Kasumi-1 (cell line): Measurements from ENCODE around the gene ADCY9.

ENCODE experiments used
- DNase-seq, 2 experiments: peaks; one replicate each; lab custom pipeline; 2025; lab: John Stamatoyannopoulos, UW

ADCY9 gene

DNA sequence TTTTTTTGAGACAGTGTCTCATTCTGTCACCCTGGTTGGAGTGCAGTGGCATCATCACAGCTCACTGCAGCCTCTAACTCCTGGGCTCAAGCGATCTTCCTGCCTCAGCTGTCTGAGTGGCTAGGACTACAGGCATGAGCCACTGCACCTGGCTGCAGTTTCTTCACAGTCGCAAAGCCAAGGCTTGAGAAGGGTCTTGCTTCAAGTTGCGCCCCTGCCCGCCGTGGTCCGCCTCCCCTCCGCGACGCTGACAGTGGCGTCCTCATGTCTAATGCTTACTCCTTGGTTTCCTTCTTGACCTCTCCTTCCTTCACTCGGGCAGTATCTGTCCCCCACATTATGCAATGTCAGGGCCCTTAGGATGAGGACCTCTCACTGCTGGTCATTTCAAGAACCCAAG is 112.7 kb downstream of the ADCY9 start:
- DNase-seq, result no peak

DNA sequence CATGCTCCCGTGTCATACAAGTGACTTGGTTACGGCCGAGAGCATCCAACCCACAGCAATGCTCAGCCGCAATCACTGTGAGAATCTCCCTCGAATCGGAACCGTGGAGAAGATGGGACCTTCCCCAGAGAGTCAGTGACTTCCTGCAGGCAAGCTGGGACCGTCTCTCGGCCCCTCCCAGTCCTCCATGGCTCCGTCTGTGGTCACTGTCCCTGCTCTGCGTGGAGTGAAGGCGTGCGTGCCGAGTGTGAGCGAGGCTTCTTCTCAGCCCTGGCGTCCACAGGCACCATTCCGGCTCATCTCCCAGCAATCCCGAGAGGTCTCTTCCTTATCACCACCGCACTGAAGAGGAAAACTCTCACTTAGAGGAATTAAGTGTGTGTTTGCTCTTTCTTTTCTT is 113.1 kb downstream of the ADCY9 start:
- DNase-seq, result no peak

DNA sequence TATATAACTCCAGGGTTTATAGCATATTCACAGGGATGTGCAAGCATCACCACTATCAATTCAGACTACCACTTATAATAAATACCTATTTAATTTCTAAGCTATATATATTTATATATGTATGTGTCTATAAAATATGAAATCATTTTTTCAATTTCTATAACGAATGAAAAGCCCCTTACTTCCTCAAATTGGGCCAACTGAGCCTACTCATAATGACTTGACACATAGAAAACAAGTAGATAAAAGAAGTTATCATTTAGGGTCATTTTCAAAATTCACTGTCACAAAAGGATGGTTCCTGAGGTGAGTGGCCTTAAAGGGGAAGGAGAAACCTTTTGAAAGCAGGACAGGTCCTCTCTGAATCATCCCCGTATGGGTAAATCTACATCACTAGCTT is 114.1 kb downstream of the ADCY9 start:
- DNase-seq, result no peak

DNA sequence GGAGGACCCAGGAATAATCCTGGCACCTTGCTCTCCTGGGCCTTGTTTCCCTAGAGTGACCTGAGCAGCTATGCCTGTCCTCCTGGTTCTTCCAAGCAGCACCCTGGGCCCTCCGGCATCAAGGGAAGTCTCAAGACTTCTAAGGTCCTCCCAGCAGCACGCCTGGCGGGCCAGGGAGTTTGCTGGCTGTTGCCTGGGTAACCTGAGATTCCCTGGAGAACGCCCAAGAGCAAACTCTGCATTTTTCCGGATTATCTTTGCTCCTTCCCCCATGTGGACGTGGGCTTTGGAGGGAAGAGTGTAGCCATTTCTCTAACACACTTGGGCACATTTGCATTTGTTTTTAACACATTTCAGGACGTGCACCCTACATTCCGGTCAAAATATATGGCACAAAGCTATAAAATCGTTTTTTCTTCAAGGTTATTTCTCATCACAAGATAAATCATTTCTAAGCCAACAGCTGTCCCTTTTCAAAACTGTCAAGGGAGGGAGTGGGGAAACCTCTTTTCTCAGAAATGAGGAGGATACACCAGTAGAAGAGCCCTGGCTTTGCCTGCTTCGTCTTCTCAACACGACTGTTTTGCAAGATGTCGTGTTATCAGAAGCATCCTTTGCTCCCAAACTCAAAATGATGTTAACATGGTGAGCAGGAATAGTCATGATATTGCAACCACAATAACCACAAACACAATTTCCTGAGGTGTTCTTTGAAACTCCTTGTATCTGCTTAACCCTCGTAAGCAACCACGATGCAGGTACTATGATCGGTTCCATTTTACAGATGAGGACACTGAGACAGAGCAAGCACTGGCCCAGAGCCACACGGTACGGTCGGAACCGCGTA is 116.5 kb downstream of the ADCY9 start:
- no peak for DNase-seq

DNA sequence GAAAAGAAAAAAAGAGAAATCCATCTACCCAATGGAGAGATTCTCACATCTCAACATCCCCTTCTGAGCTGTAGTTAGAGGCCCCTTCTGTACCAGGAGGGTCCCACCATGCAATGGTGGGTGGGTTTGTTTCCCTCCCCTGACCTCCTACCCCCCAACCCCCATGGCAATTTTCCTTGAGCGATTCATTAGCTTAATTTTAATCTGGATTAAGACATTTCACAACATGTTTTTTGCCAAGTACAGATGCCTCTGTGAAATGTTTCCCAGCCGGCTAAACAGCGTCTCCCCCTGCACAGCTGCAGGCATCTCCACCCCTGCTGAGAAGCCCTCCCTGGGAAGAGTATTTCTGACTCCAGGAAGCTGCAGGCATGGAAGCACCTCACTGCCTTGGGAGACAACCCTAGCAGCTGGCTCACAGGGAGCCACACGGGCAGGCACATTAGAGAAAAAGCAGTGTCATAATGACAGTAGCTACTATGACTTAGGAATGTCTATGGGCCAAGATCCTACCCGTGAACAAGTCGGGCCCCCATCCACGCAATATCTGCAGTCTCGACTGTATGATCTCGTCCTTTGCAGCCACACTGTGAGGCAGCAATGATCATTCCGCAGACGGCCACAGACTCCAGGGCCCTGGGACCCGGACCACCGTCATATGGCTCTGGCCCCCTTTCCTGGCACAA is 117.3 kb downstream of the ADCY9 start:
- DNase-seq, result no peak

DNA sequence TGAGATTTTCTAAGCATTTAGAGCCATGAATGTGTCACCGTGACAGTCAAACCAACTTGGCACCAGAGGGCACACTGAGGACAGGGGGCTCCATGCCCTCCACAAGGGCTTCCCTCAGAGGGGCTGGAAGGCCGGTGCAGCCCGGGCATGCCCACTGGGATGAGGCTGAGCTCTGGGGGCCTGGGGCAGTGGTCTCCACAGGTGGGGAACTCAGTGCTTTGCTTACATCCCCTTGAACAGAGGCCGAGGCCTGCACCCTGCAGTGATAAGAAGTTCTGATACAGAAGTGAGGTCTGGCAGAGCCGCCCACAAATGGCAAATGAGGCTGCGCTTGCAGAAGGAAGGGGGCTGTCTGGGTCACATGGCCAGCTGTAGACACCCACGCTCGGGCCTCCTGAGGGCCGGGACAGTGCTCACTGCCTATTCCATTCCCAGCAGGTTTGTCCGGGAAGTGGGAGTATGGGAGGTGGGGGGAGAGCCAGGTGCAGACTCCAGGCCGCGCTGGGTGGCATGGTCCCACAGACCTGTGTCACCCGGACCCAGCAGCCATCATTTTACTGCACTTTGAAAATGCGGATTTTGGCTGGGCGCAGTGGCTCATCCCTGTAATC is 118.9 kb downstream of the ADCY9 start:
- no peak for DNase-seq

DNA sequence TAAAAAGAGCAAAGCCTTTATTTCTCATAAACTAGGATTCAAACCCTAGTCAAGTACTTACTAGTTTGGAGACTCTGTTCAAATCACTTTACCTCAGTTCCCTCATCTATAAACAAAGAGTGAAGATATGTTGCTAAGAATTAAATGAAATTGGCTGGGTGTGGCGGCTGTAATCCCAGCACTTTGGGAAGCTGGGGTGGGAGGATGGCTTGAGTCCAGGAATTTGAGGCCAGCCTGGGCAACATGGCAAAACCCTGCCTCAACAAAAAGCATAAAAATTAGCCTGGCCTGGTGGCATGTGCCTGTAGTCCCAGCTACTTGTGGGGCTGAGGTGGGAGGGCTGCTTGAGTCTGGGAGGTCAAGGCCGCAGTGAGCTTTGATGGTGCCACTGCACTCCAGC is 121.2 kb downstream of the ADCY9 start:
- DNase-seq, result no peak

DNA sequence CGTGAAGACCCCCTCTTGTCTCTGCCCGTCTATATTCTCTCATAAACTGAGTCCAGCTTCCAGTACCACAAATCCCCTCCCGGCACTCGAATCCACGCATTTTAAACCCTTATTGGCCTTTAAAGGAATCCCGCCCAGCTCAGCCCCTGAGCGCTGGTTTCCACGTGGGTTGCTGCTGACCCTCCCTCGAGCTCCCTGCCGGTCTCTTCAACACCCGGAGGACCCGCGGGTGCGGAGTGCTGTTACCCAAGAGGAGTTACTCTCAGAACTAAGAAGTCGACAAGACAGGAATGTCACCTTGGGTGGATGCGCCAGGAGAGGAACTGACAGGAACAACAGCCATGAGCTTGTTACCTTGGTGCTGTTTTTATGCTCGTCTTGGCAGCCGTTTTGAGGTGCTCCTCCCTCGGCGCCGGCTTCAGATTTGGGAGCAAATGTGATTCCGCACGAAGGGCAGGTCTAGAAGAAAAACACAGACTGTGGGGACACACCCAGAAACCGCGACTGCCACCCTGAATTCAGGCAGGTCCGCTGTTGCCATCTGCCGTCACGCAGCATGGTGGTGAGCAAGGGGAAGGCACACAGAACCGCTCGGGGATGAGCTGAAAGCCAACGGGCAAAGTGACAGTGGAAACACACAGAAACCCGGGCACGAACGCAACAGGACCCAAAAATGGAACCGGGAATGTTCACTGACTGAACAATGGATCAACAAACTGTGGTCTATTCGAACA is 123.0 kb downstream of the ADCY9 start:
- DNase-seq, result no peak

DNA sequence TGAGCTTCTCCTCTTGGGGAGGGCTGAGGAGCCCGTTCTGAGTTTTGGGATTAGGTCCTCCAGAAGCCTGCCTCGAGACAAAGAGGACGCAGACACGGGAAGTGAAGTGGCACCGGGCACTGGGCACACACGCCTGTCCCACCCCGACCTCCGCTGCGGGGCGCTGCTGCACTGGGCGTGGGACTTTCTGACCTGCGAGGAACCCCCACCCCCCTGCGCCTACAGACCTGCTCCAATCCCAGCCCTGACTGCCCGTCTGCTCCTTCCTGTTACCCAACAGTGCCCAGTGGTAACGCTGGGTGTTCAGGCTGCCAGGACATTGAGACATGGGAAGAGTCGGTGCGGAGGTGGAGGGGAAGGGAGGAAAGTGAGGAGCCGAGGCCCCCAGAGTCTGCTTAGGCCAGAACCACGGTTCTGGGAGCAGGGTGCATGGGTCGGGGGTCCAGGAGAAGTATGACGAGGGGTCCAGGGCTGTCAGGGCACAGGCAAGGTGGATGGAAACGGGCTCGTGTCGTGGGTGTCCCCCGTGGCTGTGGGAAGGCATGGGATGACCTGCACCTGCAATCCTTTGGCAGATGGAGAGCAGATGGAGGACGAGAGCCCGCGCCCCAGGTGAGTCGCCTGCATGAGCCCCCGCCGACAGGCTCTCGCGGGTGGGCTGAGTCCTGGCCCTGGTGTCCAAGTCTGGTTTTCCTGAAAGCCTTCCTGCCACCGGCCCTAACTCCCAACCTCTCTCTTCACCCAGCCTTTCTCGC is 123.8 kb downstream of the ADCY9 start:
- no peak for DNase-seq

DNA sequence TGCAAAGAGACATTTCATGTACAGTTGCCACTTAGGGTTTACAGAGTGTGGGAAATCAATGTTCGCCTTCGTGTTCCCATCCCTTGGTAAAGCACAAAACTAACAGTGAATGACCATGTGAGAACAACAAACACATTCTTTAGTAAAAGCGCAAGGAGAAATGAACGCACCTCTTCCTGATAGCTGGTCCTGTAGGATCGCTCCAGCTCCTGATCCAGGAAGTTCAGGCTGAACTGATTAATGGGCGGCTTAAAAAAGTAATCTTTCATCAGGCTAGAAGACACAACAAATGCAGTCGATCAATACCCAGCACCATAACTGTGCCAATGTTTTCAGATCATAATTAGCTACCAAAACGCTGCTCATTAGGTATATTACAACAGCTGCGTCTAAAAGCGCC is 127.4 kb downstream of the ADCY9 start:
- DNase-seq, result no peak

DNA sequence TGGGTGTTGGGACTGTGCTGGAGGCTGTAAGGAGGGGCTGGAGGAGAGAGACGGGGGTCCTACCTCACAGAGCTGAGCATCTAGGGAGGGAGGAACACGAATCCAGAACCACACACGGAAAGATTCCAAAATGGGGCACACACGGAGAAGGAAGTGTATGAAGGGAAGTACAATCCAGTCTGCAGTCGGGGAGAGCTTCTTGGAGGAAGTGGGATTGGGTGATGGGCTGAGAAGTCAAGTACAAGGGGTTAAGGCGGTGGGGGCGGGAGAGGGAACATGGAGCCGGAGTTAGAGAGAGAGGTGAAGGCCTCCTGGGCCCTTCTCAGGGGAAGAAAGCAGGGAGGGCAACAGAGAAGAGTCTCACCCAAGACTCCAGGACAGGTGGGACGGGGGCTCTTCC is 128.2 kb downstream of the ADCY9 start:
- no peak for DNase-seq

DNA sequence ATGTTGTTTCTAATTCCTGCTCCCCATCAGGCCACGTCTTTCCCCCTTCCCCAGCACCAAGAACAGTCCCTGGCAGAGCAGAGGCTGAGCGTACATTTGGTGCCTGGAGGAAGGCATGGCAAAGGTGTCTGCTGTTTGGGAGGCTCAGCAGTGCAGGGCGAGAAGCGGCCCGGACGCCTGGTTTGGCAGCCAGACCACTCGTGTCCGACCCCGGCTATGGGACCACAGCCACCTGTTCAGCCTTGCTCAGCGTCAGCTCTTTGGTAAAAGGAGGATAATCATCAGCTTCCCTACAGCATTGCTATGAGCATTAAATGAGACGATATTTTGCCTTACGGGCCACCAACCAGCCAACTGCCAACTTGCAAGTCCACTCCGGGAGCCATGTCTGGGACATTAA is 129.0 kb downstream of the ADCY9 start:
- DNase-seq, result no peak

DNA sequence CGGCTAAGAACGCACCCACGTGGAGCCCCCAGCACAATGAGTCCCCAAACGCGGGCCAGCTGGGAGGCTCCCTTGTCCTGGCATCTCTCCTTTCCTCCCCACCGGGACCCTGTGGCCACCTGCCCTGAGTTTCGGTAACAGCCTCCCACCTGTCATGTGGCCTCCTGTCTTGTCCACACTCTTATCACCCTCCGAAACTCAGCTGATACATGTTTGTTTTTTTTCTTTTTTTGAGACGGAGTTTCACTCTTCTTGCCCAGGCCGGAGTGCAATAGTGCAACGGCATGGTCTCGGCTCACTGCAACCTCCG is 130.1 kb downstream of the ADCY9 start:
- DNase-seq, result no peak

DNA sequence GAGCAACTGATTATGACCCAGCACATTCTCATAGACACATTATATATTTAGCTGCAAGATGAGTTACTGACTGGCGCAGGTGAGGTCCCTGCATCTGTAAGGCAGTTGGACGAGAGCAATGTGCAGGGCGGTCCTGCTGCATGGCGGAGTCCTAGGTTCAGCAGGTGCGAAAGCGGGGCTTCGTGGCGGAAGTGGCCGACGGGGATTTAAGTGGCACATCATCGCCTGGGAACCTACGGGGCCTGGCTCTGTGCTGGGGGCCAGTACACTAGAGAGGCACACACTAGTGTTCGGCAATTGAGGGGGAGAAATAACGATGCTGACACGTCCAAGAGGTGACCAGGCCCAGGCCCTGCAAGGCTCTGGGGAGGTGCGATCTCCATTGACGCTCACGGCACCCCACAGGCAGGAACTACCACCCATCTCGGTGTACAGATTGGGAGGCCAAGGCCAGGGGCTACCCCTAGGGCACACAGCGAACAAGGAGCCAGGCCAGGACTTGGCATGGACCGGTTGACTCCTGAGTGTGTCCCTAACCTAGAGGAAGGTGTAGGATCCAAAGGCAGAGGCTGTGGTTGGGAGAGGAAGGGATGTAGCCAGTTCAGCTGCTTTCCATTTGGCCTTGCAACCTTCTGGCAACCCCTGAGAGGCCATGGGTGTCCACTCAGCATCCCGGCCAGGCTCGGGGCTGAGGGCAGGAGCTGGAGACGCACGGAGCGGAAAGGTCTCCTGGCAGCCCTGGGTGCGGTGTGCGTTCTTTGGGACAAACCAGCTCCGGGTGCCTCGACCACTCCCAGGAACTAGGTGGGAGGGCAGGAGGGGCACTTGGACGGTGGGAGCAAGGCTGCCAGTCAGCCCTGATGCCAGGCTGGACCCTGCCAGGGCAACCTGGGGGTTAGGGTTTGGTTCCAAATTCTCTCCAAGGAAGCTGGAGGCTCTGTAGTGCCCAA is 131.9 kb downstream of the ADCY9 start:
- no peak for DNase-seq

DNA sequence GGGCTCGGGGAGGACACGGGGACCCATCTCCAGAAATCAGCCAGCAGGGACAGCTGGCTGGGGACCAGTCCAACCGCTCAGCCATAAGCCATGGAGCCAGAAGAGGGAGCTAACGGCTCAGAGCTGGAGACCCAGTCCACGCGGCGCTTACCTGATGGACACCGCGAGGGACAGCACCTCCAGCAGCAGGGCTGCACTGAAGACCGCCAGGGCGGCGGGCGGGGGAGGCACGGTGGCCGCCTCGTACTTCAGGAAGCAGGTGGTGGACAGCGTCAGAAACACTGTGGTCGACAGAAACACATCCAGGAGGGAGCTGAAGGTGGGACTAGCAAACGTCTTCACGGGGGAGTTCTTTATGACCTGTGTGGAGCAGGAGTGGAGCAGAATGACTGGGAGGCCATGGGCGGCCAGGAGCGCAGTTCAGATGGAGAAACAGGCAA is 133.1 kb downstream of the ADCY9 start:
- DNase-seq, result peak; percentile 8 to 26

DNA sequence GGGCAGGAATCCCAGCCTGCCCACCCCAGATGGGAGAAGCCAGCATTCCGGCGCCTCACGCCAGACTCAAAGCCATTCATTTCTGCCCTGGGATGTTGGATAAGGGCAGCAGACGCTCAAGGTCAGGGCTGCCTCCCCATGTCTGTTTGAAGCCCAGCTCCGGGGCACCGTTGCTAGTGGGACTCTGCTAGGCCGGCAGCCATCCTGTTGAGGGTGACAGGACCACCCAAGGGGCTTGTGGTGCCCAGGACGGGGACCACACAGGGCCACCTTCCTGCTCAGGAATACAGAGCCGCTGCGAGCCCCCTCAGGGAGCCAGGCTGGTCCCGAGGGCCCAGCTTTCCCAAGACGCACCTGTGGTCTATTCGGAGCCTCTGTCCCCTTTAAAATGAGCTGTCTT is 134.0 kb downstream of the ADCY9 start:
- no peak for DNase-seq

DNA sequence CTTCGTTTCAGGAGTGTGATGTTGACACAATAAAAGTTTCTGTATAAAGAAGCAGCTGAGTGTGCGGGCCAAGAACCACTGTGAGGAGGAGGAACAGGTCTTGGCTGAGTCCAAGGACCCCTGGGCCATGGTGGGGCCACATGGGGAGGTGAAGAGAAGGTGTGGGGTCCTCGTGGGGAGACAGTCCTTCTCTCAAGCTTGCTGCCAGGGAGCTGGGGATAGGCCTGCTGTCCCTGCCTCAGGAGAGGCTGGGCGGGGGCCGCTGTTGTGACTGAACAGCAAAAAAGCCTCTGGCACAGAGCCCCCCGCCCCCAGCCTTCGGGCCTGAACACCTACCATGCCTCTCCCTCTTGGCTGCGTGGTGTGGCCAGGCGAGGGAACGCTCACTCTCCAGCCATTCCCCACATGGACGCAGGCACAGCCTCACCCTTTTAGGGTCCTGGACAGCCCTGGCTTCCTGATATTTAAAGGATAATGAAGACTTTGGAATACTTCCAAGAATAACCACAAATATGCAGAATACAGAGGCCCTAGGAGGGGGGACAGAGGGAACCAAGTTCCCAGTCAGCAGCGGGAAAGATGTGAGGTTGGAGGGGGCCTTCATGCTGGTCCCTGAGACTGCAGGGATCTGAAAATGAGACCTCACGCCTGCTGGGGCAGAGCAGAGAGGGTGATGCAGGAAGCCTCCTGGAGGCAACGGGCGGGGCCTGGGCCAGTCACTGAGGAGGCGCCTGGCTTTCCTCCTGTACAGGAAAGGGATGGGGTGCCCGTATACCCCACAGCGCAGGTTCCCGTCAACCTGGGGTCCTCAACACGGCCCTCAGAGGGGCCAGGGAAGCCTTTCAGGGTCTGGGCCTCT is 135.8 kb downstream of the ADCY9 start:
- no peak for DNase-seq

DNA sequence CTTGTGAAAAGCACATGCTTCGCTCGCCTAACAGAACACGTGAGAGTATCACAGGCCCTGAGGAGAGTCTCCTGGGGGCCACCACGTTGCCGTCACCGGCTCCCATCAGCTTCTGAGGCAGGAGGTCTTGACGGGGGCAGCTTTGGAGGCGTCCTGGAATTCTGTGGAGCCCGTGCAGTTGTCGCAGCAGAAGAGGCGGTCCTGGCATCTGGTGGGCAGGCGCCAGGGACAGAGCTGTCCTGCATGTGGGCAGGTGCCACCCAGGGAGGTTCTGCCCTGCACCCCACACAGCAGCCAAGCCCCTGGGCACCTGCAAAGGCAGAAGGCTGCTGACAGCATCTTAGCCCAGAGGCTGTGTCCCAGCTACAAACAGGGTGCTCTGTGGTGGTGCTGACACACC is 136.7 kb downstream of the ADCY9 start:
- DNase-seq, result no peak

DNA sequence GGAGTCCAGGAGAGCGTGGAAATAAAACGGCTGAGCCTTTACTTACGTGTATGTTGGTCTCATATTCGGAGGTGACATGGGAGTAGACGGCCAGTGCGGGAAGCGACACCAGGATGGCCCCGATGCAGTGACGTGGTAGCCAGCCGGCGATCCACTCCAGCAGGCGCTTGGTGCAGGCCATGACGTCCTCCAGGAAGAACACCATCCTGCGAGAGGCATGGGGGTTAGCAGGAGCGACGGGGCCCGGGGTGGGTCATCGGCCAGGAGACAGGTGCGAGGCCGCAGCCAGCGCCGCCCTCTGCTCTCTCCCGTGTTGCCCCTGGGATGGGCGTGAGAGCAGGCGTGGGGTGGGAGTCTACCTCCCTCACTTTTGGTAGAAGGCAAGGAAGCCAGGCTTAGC is 137.2 kb downstream of the ADCY9 start:
- DNase-seq, result no peak

DNA sequence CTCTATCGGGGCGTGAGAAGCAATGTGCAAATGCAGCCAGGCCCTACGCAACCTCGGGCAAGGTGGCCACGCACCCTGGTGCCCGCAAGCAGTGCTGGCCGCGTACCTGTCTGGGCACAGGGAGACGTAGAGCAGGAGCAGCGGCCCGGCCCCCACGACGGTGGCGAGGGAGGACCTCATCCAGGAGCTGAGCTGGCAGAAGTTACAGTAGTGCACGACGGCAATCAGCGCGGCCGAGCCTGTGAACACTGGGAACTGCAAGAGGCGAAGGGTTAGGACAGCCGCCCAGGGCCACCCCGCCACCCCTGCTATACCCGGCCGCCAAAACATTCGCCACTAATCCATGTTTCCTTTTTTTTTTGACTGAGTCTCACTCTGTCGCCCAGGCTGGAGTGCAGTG is 138.9 kb downstream of the ADCY9 start:
- DNase-seq, result no peak
